ENCODE results near the gene ATXN7L1.

ATXN7L1 gene

GRCh38 chr7:105625986-105626385 lies 250.4 kb downstream of the ATXN7L1 start:
- TF ChIP-seq TEAD4 (IDR thresholded peaks at IDR 0.05), result no peak
- TF ChIP-seq TCF12 (IDR thresholded peaks at IDR 0.05; ENCODE audit: low read depth), result no peak

DNA sequence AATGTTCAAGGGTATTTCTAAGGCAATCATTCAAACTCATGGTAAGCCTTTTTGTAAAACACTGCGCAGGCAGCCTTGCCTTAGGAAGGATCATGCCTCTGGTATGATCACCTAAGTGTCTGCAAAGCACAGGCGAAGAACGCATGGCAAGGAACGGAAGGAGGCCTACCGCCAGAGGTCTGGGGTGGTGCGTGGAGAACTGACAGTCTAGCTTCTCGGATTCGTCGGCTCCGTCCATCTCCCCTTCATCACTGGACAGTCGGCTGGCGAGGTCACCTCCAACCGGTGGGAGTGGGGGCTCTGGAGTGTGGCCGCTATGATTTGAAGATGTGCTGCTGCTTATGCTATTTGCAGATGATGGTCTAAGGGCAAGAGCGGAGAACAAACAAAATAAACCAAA lies 252.5 kb downstream of the ATXN7L1 start:
- no peak for TF ChIP-seq REST (IDR thresholded peaks at IDR 0.05; ENCODE audit: low read depth)
- TF ChIP-seq EP300 (IDR thresholded peaks at IDR 0.05; ENCODE audit: borderline replicate concordance), result no peak
- TF ChIP-seq CREB1 (IDR thresholded peaks at IDR 0.05; ENCODE audit: low read depth), result no peak
- no peak for TF ChIP-seq TAF1 (IDR thresholded peaks at IDR 0.05; ENCODE audit: low read depth)
- no peak for TF ChIP-seq YY1 (IDR thresholded peaks at IDR 0.05; ENCODE audit: low read depth)
- no peak for TF ChIP-seq NFIC (IDR thresholded peaks at IDR 0.05)
- TF ChIP-seq RAD21 (IDR thresholded peaks at IDR 0.05; ENCODE audit: low read depth), result no peak
- TF ChIP-seq USF1 (IDR thresholded peaks at IDR 0.05), result no peak
- TF ChIP-seq ZBTB7A (IDR thresholded peaks at IDR 0.05; ENCODE audit: low read depth), result no peak
- no peak for TF ChIP-seq FOXM1 (IDR thresholded peaks at IDR 0.05; ENCODE audit: borderline replicate concordance, low read depth)
- no peak for TF ChIP-seq TEAD4 (IDR thresholded peaks at IDR 0.05)
- no peak for TF ChIP-seq TCF12 (IDR thresholded peaks at IDR 0.05; ENCODE audit: low read depth)
- no peak for TF ChIP-seq CEBPB (IDR thresholded peaks at IDR 0.05)
- TF ChIP-seq, protein P1, sequence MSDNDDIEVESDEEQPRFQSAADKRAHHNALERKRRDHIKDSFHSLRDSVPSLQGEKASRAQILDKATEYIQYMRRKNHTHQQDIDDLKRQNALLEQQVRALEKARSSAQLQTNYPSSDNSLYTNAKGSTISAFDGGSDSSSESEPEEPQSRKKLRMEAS (IDR thresholded peaks at IDR 0.05), result no peak
- TF ChIP-seq EGR1 (IDR thresholded peaks at IDR 0.05), result no peak

DNA sequence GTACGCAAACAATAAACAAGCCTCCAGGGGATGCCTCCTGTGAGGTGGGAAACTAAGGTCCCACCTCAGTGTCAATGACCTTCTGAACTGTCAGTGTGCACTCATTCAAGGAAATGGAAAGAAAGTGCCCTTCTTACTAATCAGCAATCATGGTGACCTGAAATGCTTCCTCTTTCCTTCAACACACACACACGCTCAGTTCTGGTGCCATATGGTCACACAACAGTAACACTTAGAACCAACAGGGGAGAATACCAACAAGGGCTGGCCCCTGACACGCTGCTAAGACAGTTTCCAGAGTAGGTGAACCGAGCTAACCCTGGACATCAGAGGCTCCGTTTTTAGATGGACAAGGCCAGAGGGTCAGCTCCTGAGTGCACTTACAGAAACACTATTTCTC lies 253.0 kb downstream of the ATXN7L1 start:
- TF ChIP-seq CEBPB (IDR thresholded peaks at IDR 0.05) (no peak), REST (IDR thresholded peaks at IDR 0.05; ENCODE audit: low read depth) (no peak), YY1 (IDR thresholded peaks at IDR 0.05; ENCODE audit: low read depth) (no peak), TEAD4 (IDR thresholded peaks at IDR 0.05) (no peak), CREB1 (IDR thresholded peaks at IDR 0.05; ENCODE audit: low read depth) (no peak)
- TF ChIP-seq, protein P1 (IDR thresholded peaks at IDR 0.05), result no peak

GRCh38 chr7:105622106-105622731 lies 254.2 kb downstream of the ATXN7L1 start:
- TF ChIP-seq TAF1 (IDR thresholded peaks at IDR 0.05; ENCODE audit: low read depth) (no peak), CREB1 (IDR thresholded peaks at IDR 0.05; ENCODE audit: low read depth) (no peak), NFIC (IDR thresholded peaks at IDR 0.05) (no peak), EP300 (IDR thresholded peaks at IDR 0.05; ENCODE audit: borderline replicate concordance) (no peak), YY1 (IDR thresholded peaks at IDR 0.05; ENCODE audit: low read depth) (no peak), REST (IDR thresholded peaks at IDR 0.05; ENCODE audit: low read depth) (no peak), ZBTB7A (IDR thresholded peaks at IDR 0.05; ENCODE audit: low read depth) (no peak), RAD21 (IDR thresholded peaks at IDR 0.05; ENCODE audit: low read depth) (no peak), EGR1 (IDR thresholded peaks at IDR 0.05) (no peak), TEAD4 (IDR thresholded peaks at IDR 0.05) (no peak), CEBPB (IDR thresholded peaks at IDR 0.05) (no peak), USF1 (IDR thresholded peaks at IDR 0.05) (no peak)

DNA sequence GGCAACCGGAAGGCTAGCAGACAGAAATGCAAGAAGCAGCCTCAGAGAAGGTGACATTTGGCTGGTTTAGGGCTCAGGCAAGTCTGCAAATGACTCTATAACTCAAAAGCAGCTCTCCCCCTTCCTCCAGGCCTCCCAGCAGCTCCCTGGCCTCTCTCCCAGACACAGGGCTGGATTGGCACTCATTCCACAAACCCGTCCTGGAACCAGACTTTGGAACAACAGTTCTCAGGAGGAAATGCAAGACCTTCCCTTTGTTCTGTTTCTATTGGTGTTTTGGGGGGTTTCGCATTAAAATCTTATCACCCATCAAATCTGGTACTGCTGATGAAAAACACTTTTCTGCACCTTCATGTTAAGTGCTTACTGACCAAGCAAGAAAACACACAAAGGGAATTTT lies 254.8 kb downstream of the ATXN7L1 start:
- TF ChIP-seq RAD21 (IDR thresholded peaks at IDR 0.05; ENCODE audit: low read depth) (no peak), REST (IDR thresholded peaks at IDR 0.05; ENCODE audit: low read depth) (no peak), CREB1 (IDR thresholded peaks at IDR 0.05; ENCODE audit: low read depth) (no peak), TCF12 (IDR thresholded peaks at IDR 0.05; ENCODE audit: low read depth) (no peak), ZBTB7A (IDR thresholded peaks at IDR 0.05; ENCODE audit: low read depth) (no peak), NFIC (IDR thresholded peaks at IDR 0.05) (no peak), USF1 (IDR thresholded peaks at IDR 0.05) (no peak), CEBPB (IDR thresholded peaks at IDR 0.05) (no peak), FOXM1 (IDR thresholded peaks at IDR 0.05; ENCODE audit: borderline replicate concordance, low read depth) (no peak)

All from Ishikawa (cell line).